Posterior cingulate gyrus (tissue), 11 donors: Measurements from ENCODE around the gene CRABP2.
A peak's percentile ranks its signal among the peaks of the same experiment; 100 is the strongest.

Source experiments
- DNase-seq, 10 donors: peaks; one replicate each; pipeline versions ENCODE4 v3.0.0 to v3.0.0-alpha.2; 2020 to 2021; ENCODE audit warnings: mixed read lengths in 3 of 10
- intact Hi-C: fragments of 100-400 bp; cut with DNase I; formaldehyde crosslinking; loops from one replicate; pipeline ENCODE4 v1.15.1; 2023

The CRABP2 gene

GRCh38 chr1:156743367-156744302 is 38.3 kb upstream of the CRABP2 start:
- intact Hi-C loops, result no loop called here

GRCh38 chr1:156742801-156743200 is 37.4 kb upstream of the CRABP2 start:
- DNase-seq, result peak in 1 of 10 donors; percentile 40
- intact Hi-C loops, result no loop called here

More at GRCh38 chr1:156743367-156744302, 38.3 kb upstream of the CRABP2 start:
- DNase-seq, result peak in 1 of 10 donors; percentile 42

GRCh38 chr1:156742017-156742416 is 36.6 kb upstream of the CRABP2 start:
- intact Hi-C loops, result no loop called here

GRCh38 chr1:156741481-156741983 is 36.1 kb upstream of the CRABP2 start:
- intact Hi-C loops, result loop anchor here (1.0 kb wide), 1 partner anchor 26 kb away; the partner anchor contains the start of gene PRCC
- DNase-seq, result no peak

More at GRCh38 chr1:156742017-156742416, 36.6 kb upstream of the CRABP2 start:
- no peak for DNase-seq

- DNase-seq, result peak; percentile 97 to 100 (median 98)
- intact Hi-C loops, result loop anchor here (1.0 kb wide), 1 partner anchor 26 kb away; the partner anchor contains the start of gene PRCC
These were observed 35.5 kb upstream of the CRABP2 start, which contains the start of gene MRPL24 for GRCh38 chr1:156740741-156741480. Gene MRPL24, minus strand, starts transcription at chr1:156741088. Its CDS starts 2,384 bp downstream, at chr1:156738704.

GRCh38 chr1:156740237-156740740 is 34.9 kb upstream of the CRABP2 start:
- intact Hi-C loops, result no loop called here
- no peak for DNase-seq

- intact Hi-C loops, result no loop called here
- no peak for DNase-seq
These were observed 33.5 kb upstream of the CRABP2 start for GRCh38 chr1:156738916-156739315.

GRCh38 chr1:156738407-156738806 is 33.0 kb upstream of the CRABP2 start:
- intact Hi-C loops, result no loop called here
- no peak for DNase-seq

GRCh38 chr1:156733989-156734584 is 28.7 kb upstream of the CRABP2 start:
- intact Hi-C loops, result no loop called here
- DNase-seq, result peak in 1 of 10 donors; percentile 62

- DNase-seq, result peak; percentile 85 to 100 (median 96)
- intact Hi-C loops, result no loop called here
These were observed 23.4 kb upstream of the CRABP2 start, which contains the start of gene ISG20L2 for GRCh38 chr1:156728599-156729462. Gene ISG20L2, minus strand, starts transcription at chr1:156728766. Its CDS starts 1,114 bp downstream, at chr1:156727652.

- peak; percentile 71 to 98 (median 83) for DNase-seq
- intact Hi-C loops, result no loop called here
These were observed 22.7 kb upstream of the CRABP2 start, which contains the start of gene METTL25B for GRCh38 chr1:156727926-156728598. Gene METTL25B, plus strand, starts transcription at chr1:156728469. Its CDS starts 636 bp downstream, at chr1:156729105.

GRCh38 chr1:156727492-156727891 is 22.1 kb upstream of the CRABP2 start:
- no peak for DNase-seq
- intact Hi-C loops, result no loop called here

GRCh38 chr1:156726549-156727226 is 21.3 kb upstream of the CRABP2 start:
- intact Hi-C loops, result loop anchor here (1.0 kb wide), 1 partner anchor 37 kb away; no protein-coding TSS in a partner anchor
- peak in 2 of 10 donors; percentile 52 to 67 for DNase-seq

GRCh38 chr1:156725683-156726280 is 20.4 kb upstream of the CRABP2 start:
- DNase-seq, result peak; percentile 70 to 98 (median 88)
- intact Hi-C loops, result loop anchor here (1.0 kb wide), 1 partner anchor 36 kb away; no protein-coding TSS in a partner anchor

- intact Hi-C loops, result no loop called here
- peak in 1 of 10 donors; percentile 18 for DNase-seq
These were observed 16.2 kb upstream of the CRABP2 start for GRCh38 chr1:156721535-156721934.

- DNase-seq, result peak in 1 of 10 donors; percentile 24
- intact Hi-C loops, result no loop called here
These were observed 15.7 kb upstream of the CRABP2 start for GRCh38 chr1:156721131-156721530.

GRCh38 chr1:156717351-156717750 is 12.0 kb upstream of the CRABP2 start:
- DNase-seq, result peak in 1 of 10 donors; percentile 20

More at GRCh38 chr1:156717351-156717750, 12.0 kb upstream of the CRABP2 start:
- intact Hi-C loops, result no loop called here
